WTC11 (cell line): ENCODE data around the gene CROCC2. TPM values are rescaled to one million over a fixed set of nuclear protein-coding genes. Genes with fewer than 3 reads are reported as not detected.

Experiments
- ATAC-seq: fragments of 200-7000 bp; cut with Tn5 transposase; 2 replicates; pipeline ENCODE4 v1.10.0; 2021; ENCODE audit warnings: mild to moderate bottlenecking, moderate library complexity
- CTCF ChIA-PET: fragments of 300-600 bp; sonication (Branson Sonifier 250); formaldehyde crosslinking; loops from one replicate; lab custom pipeline; 2021; ENCODE audit warnings: antibody characterized with exemption; lab: Charles Lee
- POLR2A ChIA-PET: fragments of 350-600 bp; sonication (Branson Sonifier 250); formaldehyde crosslinking; loops from one replicate; lab custom pipeline; 2021; ENCODE audit warnings: antibody characterized with exemption; lab: Charles Lee
- DNase-seq: peaks from one replicate; pipeline ENCODE4 v3.0.0; 2021; ENCODE audit warnings: low spot score
- H3K27ac Mint-ChIP-seq: 2 replicates; pipeline ENCODE4 v1.8.0; 2021; ENCODE audit warnings: mixed read lengths
- H3K27me3 Mint-ChIP-seq: 2 replicates; pipeline ENCODE4 v1.8.0; 2021; ENCODE audit warnings: low read depth, mild to moderate bottlenecking, moderate library complexity, mixed read lengths
- H3K36me3 Mint-ChIP-seq: 2 replicates; pipeline ENCODE4 v1.8.0; 2021; ENCODE audit warnings: mixed read lengths
- H3K4me1 Mint-ChIP-seq: 2 replicates; pipeline ENCODE4 v1.8.0; 2022; ENCODE audit warnings: mixed read lengths
- H3K4me3 Mint-ChIP-seq: 2 replicates; pipeline ENCODE4 v1.8.0; 2021; ENCODE audit warnings: mild to moderate bottlenecking, moderate library complexity, mixed read lengths
- H3K9me3 Mint-ChIP-seq: 2 replicates; pipeline ENCODE4 v1.8.0; 2021; ENCODE audit warnings: mixed read lengths
- CREB1 ChIP-seq: sonication (generic); formaldehyde crosslinking; IDR thresholded peaks from 2 replicates; pipeline ENCODE4 v1.8.0; 2023; ENCODE audit warnings: mild to moderate bottlenecking, missing genetic modification reagents
- CREM ChIP-seq: sonication (generic); formaldehyde crosslinking; IDR thresholded peaks from 2 replicates; pipeline ENCODE4 v1.8.1; 2022; ENCODE audit warnings: mild to moderate bottlenecking, missing genetic modification reagents, moderate library complexity
- NFYB ChIP-seq: sonication (generic); formaldehyde crosslinking; conservative IDR thresholded peaks from 2 replicates; pipeline ENCODE4 v1.8.0; 2022; ENCODE audit warnings: low read depth, missing genetic modification reagents
- NR2C2 ChIP-seq: sonication (generic); formaldehyde crosslinking; IDR thresholded peaks from 2 replicates; pipeline ENCODE4 v1.8.0; 2022; ENCODE audit warnings: mild to moderate bottlenecking, missing genetic modification reagents
- TCF7 ChIP-seq: sonication (generic); formaldehyde crosslinking; IDR thresholded peaks from 2 replicates; pipeline ENCODE4 v1.8.0; 2022; ENCODE audit warnings: mild to moderate bottlenecking, low read depth, missing genetic modification reagents, moderate library complexity
- ZNF416 ChIP-seq: fragments of 250-450 bp; sonication (Bioruptor Pico); IDR thresholded peaks from 2 replicates; pipeline ENCODE4 v1.9.0; 2021; ENCODE audit warnings: mild to moderate bottlenecking, inconsistent platforms
- total RNA-seq: library from RNA; stranded (reverse); gene quantifications from 3 replicates; pipeline ENCODE4 v1.2.3, GENCODE V29; 2021
- TF ChIP-seq, protein P1 (sequence below): sonication (generic); formaldehyde crosslinking; IDR thresholded peaks from 2 replicates; pipeline ENCODE4 v1.8.0; 2022; ENCODE audit warnings: mild to moderate bottlenecking, missing genetic modification reagents
- TF ChIP-seq, protein P2 (sequence below): sonication (generic); formaldehyde crosslinking; IDR thresholded peaks from 2 replicates; pipeline ENCODE4 v1.8.0; 2022; ENCODE audit warnings: mild to moderate bottlenecking, missing genetic modification reagents
- TF ChIP-seq, protein P3 (sequence below): fragments of 250-450 bp; sonication (Bioruptor Pico); IDR thresholded peaks from 2 replicates; pipeline ENCODE4 v1.9.0; 2021; ENCODE audit warnings: mild to moderate bottlenecking, borderline replicate concordance
- TF ChIP-seq, protein P4 (sequence below): sonication (generic); formaldehyde crosslinking; IDR thresholded peaks from 2 replicates; pipeline ENCODE4 v1.8.1; 2023; ENCODE audit warnings: mild to moderate bottlenecking, missing genetic modification reagents, moderate library complexity
- TF ChIP-seq, protein P5 (sequence below): sonication (generic); formaldehyde crosslinking; conservative IDR thresholded peaks from 2 replicates; pipeline ENCODE4 v1.8.1; 2023; ENCODE audit warnings: mild to moderate bottlenecking, low read depth, missing genetic modification reagents, moderate library complexity
- TF ChIP-seq, protein P6 (sequence below): sonication (generic); formaldehyde crosslinking; IDR thresholded peaks from 2 replicates; pipeline ENCODE4 v1.8.0; 2023; ENCODE audit warnings: missing genetic modification reagents, mild to moderate bottlenecking, borderline replicate concordance
- TF ChIP-seq, protein P7 (sequence below): sonication (generic); formaldehyde crosslinking; IDR thresholded peaks from 2 replicates; pipeline ENCODE4 v1.8.1; 2022; ENCODE audit warnings: low read depth, mild to moderate bottlenecking, moderate library complexity, missing genetic modification reagents, borderline replicate concordance
- TF ChIP-seq, protein P8 (sequence below): sonication (generic); formaldehyde crosslinking; IDR thresholded peaks from 2 replicates; pipeline ENCODE4 v1.8.1; 2022; ENCODE audit warnings: low read depth, missing genetic modification reagents, borderline replicate concordance

Gene CROCC2
- total RNA-seq, 1 experiment from 2014 or later = not detected

DNA sequence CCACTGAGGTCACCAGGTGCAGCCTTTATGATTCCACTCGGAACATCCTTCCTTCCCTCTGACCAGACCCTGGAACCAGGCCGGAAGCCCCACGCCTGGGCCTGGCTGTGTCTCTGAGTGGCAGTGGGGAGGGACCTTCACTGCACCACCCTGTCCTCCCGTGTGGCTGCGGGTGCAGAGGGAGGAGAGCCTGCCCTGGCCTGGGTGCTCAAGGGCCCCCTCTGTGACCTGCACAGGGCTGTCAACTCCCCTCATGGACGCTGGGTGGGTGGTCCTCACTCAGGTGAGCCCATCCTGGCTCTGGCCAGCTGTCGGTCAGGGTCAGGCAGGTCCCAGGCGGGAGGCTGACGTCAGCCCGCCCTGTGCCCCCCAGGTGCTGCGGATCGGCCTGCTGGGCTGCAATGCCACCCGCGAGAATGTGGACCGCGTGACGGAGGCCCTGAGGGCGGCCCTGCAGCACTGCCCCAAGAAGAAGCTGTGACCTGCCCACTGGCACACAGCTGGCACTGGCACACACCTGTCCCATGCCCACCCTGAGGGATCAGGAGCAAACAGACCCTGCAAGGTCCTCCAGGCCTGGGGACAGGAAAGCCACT lies 27.7 kb upstream of the CROCC2 start:
- Mint-ChIP-seq H3K36me3 (no peaks in the 10 kb centered on the region), H3K4me1 (no peaks in the 10 kb centered on the region), H3K9me3 (no peaks in the 10 kb centered on the region), H3K27ac (no peak overlapping the region), H3K27me3 (no peaks in the 10 kb centered on the region), H3K4me3 (no peak overlapping the region)
- ChIA-PET POLR2A (no interaction called here), CTCF (no interaction called here)
- DNase-seq (no peak), ATAC-seq (no peak)
- TF ChIP-seq, protein P1, sequence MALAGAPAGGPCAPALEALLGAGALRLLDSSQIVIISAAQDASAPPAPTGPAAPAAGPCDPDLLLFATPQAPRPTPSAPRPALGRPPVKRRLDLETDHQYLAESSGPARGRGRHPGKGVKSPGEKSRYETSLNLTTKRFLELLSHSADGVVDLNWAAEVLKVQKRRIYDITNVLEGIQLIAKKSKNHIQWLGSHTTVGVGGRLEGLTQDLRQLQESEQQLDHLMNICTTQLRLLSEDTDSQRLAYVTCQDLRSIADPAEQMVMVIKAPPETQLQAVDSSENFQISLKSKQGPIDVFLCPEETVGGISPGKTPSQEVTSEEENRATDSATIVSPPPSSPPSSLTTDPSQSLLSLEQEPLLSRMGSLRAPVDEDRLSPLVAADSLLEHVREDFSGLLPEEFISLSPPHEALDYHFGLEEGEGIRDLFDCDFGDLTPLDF (CRISPR knock-in tag) = no peak
- TF ChIP-seq CREM = no peak
- TF ChIP-seq, protein P2, sequence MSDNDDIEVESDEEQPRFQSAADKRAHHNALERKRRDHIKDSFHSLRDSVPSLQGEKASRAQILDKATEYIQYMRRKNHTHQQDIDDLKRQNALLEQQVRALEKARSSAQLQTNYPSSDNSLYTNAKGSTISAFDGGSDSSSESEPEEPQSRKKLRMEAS (CRISPR knock-in tag) = no peak
- TF ChIP-seq NR2C2 = no peak
- no peak for TF ChIP-seq TCF7 (CRISPR knock-in tag)
- TF ChIP-seq, protein P3, sequence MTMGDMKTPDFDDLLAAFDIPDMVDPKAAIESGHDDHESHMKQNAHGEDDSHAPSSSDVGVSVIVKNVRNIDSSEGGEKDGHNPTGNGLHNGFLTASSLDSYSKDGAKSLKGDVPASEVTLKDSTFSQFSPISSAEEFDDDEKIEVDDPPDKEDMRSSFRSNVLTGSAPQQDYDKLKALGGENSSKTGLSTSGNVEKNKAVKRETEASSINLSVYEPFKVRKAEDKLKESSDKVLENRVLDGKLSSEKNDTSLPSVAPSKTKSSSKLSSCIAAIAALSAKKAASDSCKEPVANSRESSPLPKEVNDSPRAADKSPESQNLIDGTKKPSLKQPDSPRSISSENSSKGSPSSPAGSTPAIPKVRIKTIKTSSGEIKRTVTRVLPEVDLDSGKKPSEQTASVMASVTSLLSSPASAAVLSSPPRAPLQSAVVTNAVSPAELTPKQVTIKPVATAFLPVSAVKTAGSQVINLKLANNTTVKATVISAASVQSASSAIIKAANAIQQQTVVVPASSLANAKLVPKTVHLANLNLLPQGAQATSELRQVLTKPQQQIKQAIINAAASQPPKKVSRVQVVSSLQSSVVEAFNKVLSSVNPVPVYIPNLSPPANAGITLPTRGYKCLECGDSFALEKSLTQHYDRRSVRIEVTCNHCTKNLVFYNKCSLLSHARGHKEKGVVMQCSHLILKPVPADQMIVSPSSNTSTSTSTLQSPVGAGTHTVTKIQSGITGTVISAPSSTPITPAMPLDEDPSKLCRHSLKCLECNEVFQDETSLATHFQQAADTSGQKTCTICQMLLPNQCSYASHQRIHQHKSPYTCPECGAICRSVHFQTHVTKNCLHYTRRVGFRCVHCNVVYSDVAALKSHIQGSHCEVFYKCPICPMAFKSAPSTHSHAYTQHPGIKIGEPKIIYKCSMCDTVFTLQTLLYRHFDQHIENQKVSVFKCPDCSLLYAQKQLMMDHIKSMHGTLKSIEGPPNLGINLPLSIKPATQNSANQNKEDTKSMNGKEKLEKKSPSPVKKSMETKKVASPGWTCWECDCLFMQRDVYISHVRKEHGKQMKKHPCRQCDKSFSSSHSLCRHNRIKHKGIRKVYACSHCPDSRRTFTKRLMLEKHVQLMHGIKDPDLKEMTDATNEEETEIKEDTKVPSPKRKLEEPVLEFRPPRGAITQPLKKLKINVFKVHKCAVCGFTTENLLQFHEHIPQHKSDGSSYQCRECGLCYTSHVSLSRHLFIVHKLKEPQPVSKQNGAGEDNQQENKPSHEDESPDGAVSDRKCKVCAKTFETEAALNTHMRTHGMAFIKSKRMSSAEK (CRISPR knock-in tag) = no peak
- TF ChIP-seq, protein P4, sequence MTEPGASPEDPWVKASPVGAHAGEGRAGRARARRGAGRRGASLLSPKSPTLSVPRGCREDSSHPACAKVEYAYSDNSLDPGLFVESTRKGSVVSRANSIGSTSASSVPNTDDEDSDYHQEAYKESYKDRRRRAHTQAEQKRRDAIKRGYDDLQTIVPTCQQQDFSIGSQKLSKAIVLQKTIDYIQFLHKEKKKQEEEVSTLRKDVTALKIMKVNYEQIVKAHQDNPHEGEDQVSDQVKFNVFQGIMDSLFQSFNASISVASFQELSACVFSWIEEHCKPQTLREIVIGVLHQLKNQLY (CRISPR knock-in tag) = no peak
- TF ChIP-seq, protein P5, sequence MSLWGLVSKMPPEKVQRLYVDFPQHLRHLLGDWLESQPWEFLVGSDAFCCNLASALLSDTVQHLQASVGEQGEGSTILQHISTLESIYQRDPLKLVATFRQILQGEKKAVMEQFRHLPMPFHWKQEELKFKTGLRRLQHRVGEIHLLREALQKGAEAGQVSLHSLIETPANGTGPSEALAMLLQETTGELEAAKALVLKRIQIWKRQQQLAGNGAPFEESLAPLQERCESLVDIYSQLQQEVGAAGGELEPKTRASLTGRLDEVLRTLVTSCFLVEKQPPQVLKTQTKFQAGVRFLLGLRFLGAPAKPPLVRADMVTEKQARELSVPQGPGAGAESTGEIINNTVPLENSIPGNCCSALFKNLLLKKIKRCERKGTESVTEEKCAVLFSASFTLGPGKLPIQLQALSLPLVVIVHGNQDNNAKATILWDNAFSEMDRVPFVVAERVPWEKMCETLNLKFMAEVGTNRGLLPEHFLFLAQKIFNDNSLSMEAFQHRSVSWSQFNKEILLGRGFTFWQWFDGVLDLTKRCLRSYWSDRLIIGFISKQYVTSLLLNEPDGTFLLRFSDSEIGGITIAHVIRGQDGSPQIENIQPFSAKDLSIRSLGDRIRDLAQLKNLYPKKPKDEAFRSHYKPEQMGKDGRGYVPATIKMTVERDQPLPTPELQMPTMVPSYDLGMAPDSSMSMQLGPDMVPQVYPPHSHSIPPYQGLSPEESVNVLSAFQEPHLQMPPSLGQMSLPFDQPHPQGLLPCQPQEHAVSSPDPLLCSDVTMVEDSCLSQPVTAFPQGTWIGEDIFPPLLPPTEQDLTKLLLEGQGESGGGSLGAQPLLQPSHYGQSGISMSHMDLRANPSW (CRISPR knock-in tag) = no peak
- TF ChIP-seq, protein P6, sequence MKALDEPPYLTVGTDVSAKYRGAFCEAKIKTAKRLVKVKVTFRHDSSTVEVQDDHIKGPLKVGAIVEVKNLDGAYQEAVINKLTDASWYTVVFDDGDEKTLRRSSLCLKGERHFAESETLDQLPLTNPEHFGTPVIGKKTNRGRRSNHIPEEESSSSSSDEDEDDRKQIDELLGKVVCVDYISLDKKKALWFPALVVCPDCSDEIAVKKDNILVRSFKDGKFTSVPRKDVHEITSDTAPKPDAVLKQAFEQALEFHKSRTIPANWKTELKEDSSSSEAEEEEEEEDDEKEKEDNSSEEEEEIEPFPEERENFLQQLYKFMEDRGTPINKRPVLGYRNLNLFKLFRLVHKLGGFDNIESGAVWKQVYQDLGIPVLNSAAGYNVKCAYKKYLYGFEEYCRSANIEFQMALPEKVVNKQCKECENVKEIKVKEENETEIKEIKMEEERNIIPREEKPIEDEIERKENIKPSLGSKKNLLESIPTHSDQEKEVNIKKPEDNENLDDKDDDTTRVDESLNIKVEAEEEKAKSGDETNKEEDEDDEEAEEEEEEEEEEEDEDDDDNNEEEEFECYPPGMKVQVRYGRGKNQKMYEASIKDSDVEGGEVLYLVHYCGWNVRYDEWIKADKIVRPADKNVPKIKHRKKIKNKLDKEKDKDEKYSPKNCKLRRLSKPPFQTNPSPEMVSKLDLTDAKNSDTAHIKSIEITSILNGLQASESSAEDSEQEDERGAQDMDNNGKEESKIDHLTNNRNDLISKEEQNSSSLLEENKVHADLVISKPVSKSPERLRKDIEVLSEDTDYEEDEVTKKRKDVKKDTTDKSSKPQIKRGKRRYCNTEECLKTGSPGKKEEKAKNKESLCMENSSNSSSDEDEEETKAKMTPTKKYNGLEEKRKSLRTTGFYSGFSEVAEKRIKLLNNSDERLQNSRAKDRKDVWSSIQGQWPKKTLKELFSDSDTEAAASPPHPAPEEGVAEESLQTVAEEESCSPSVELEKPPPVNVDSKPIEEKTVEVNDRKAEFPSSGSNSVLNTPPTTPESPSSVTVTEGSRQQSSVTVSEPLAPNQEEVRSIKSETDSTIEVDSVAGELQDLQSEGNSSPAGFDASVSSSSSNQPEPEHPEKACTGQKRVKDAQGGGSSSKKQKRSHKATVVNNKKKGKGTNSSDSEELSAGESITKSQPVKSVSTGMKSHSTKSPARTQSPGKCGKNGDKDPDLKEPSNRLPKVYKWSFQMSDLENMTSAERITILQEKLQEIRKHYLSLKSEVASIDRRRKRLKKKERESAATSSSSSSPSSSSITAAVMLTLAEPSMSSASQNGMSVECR (CRISPR knock-in tag) = no peak
- TF ChIP-seq NFYB (CRISPR knock-in tag) = no peak
- TF ChIP-seq, protein P7, sequence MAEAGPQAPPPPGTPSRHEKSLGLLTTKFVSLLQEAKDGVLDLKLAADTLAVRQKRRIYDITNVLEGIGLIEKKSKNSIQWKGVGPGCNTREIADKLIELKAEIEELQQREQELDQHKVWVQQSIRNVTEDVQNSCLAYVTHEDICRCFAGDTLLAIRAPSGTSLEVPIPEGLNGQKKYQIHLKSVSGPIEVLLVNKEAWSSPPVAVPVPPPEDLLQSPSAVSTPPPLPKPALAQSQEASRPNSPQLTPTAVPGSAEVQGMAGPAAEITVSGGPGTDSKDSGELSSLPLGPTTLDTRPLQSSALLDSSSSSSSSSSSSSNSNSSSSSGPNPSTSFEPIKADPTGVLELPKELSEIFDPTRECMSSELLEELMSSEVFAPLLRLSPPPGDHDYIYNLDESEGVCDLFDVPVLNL = no peak
- TF ChIP-seq, protein P8, sequence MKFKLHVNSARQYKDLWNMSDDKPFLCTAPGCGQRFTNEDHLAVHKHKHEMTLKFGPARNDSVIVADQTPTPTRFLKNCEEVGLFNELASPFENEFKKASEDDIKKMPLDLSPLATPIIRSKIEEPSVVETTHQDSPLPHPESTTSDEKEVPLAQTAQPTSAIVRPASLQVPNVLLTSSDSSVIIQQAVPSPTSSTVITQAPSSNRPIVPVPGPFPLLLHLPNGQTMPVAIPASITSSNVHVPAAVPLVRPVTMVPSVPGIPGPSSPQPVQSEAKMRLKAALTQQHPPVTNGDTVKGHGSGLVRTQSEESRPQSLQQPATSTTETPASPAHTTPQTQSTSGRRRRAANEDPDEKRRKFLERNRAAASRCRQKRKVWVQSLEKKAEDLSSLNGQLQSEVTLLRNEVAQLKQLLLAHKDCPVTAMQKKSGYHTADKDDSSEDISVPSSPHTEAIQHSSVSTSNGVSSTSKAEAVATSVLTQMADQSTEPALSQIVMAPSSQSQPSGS (CRISPR knock-in tag) = no peak
- no peak for TF ChIP-seq CREB1 (CRISPR knock-in tag)
- TF ChIP-seq ZNF416 (CRISPR knock-in tag) = no peak
